Measurements from ENCODE around the gene PRDM15. TPM values are rescaled to one million over a fixed set of nuclear protein-coding genes. Genes with fewer than 3 reads are reported as not detected.

The PRDM15 gene
- total RNA-seq, 2 experiments from 2014 or later, result 13.2 to 14.5 TPM

DNA sequence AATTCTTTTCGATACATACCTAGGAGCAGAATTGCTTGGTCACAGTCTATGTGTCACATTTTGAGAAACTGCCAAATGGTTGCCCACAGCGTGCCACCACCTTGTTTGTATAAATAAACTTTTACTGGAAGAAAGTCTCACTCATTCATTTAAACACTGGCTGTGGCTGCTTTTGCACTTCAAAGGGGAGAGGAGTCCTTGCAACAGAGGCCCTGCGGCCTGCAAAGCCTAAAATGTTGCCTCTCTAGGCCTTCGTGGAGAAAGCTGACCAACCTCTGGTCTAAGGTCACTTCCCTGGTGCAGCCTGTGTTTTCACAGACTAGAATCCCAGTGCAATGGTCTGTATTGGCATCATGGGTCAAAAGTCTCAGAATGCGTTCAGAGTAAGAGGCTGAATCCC lies 120.6 kb downstream of the PRDM15 start:
- Mint-ChIP-seq H3K27me3 (peaks cover 34% of the 10 kb centered on the region), H3K4me1 (ENCODE audit: low read depth) (peaks cover 4% of the 10 kb centered on the region), H3K4me3 (no peak overlapping the region), H3K27ac (no peak overlapping the region), H3K36me3 (ENCODE audit: low read depth) (no peaks in the 10 kb centered on the region), H3K9me3 (no peaks in the 10 kb centered on the region)
- intact Hi-C loops (cut with micrococcal nuclease), result no loop called here
- ATAC-seq (no peak), DNase-seq (no peak)
- TF ChIP-seq CTCF (IDR thresholded peaks at IDR 0.05), result no peak
- CTCF ChIA-PET, result interaction anchor here (0.8 kb wide), 1 partner anchor 359 kb away, joined by 3 read pairs; no protein-coding TSS in a partner anchor
- POLR2A ChIA-PET, result no interaction called here

DNA sequence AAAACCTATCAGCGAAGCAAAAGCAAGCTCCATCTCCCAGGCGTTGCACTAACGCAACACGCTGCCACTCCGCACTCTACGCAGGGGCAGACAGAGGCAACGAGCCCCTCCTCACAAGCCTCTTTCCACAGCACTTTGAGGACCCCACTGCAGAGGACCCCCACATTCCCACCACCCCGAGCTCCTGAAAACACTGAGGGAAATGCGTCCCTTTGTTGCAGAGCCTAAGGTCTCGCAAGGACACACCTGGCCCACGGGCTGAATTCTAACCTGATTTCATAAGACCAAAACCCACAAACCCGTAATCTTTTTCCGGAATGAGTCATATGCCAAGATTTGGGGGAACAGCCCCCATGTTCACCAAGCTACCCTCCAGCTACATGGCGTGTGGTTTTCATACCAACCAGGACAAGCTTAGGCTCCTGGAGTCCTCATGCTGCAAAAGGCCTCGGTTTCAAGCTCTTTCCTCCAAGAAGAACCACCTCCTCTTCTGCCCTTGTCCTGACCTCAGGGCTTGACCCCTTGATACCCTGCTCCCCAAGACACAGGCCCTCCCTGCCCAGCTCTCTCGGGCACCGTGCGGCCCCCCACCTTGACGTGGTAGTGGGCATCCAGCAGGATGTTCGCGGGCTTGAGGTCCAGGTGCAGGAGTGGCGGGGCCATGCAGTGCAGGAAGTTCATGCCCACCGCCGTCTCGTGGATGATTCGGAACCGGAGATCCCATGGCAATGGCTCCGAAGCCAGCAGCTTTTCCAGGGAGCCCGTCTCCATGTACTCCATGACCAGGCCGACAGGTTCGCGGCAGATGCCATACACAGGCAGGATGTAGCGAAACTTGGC lies 123.0 kb downstream of the PRDM15 start:
- ATAC-seq (no peak), DNase-seq (no peak)
- Mint-ChIP-seq H3K27ac (no peak overlapping the region), H3K9me3 (no peaks in the 10 kb centered on the region), H3K27me3 (peaks cover 13% of the 10 kb centered on the region), H3K4me1 (ENCODE audit: low read depth) (peaks cover under 1% of the 10 kb centered on the region), H3K36me3 (ENCODE audit: low read depth) (no peaks in the 10 kb centered on the region), H3K4me3 (no peak overlapping the region)
- CTCF ChIA-PET, result interaction anchor here (1.3 kb wide), 1 partner anchor 61 kb away, joined by 3 read pairs; no protein-coding TSS in a partner anchor
- intact Hi-C loops (cut with micrococcal nuclease), result no loop called here
- no peak for TF ChIP-seq CTCF (IDR thresholded peaks at IDR 0.05)
- POLR2A ChIA-PET, result no interaction called here

DNA sequence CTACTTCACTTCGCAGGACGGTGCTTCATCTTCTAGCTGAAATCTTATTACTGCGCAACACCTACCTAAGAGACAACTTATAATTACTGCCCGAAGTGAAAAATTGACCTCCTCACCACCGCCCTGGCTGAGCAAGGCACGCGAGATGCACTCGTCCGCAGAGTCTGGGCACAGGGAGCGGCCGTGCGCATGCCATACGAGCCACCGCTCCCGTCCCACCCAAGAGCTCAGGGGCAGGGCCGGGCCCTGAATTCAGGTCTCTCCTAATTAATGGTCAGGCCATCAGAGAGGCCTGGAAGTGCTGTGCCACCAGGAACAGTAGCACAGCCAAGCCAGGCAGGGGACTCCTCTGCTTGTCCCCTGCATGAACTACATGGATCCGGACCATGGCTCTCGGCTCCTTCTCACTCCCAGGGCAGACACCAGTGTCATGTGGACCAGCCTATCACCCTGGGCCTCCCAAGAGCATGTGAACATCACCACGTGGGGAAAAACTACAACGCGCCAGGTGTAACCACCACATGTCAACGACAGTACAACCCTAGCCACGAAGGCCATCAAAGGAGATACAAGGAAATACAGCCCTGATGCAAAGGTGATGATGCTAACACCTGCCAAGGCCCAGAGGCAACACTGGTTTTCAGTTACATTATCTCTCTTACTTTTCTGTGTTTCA lies 123.7 kb downstream of the PRDM15 start:
- no peak for ATAC-seq
- intact Hi-C loops (cut with micrococcal nuclease), result no loop called here
- POLR2A ChIA-PET, result interaction anchor here (0.5 kb wide), 1 partner anchor 182 kb away, joined by 5 read pairs; no protein-coding TSS in a partner anchor
- Mint-ChIP-seq H3K9me3 (no peaks in the 10 kb centered on the region), H3K4me1 (ENCODE audit: low read depth) (no peaks in the 10 kb centered on the region), H3K27me3 (peaks cover 5% of the 10 kb centered on the region), H3K4me3 (no peak overlapping the region), H3K27ac (no peak overlapping the region), H3K36me3 (ENCODE audit: low read depth) (no peaks in the 10 kb centered on the region)
- no peak for TF ChIP-seq CTCF (IDR thresholded peaks at IDR 0.05)
- no peak for DNase-seq
- CTCF ChIA-PET, result no interaction called here

- intact Hi-C loops (cut with micrococcal nuclease), result no loop called here
- ChIA-PET CTCF (no interaction called here), POLR2A (interaction anchor here (0.9 kb wide), 1 partner anchor 14 kb away, joined by 3 read pairs; no protein-coding TSS in a partner anchor)
- no peak for DNase-seq
- no peak for TF ChIP-seq CTCF (IDR thresholded peaks at IDR 0.05)
- no peaks in the 10 kb centered on the region for H3K9me3 Mint-ChIP-seq
- no peaks in the 10 kb centered on the region for H3K27me3 Mint-ChIP-seq
- no peak for ATAC-seq
- H3K36me3 Mint-ChIP-seq (ENCODE audit: low read depth), result no peaks in the 10 kb centered on the region
- H3K27ac Mint-ChIP-seq, result no peak overlapping the region
- no peaks in the 10 kb centered on the region for H3K4me1 Mint-ChIP-seq (ENCODE audit: low read depth)
- H3K4me3 Mint-ChIP-seq, result no peak overlapping the region
These were observed 124.7 kb downstream of the PRDM15 start for GRCh38 chr21:41754479-41754891.
